Mesendoderm (in vitro differentiated cells): ENCODE data around the gene TMEM106C.

Experiments used
- DNase-seq: peaks from one replicate; pipeline ENCODE4 v3.0.0; 2013
- H2AK5ac ChIP-seq: 2 replicates; pipeline ENCODE4 v1.6.1; 2013; ENCODE audit warnings: low read length, inconsistent platforms
- H2BK120ac ChIP-seq: 2 replicates; pipeline ENCODE4 v1.6.1; 2013; ENCODE audit warnings: low read depth, mild to moderate bottlenecking, low read length, moderate library complexity, mixed read lengths
- H2BK15ac ChIP-seq: replicated peaks from 2 replicates; pipeline ENCODE4 v1.6.1; 2013; ENCODE audit warnings: low read depth, mild to moderate bottlenecking, moderate library complexity
- H2BK5ac ChIP-seq: 2 replicates; pipeline ENCODE4 v1.6.1; 2013; ENCODE audit warnings: low read length, inconsistent platforms
- H3K18ac ChIP-seq: 2 replicates; pipeline ENCODE4 v1.6.1; 2013; ENCODE audit warnings: mild to moderate bottlenecking, low read length, mixed read lengths
- H3K23ac ChIP-seq: one replicate; pipeline ENCODE4 v1.6.1; 2013; ENCODE audit warnings: low read length
- H3K27ac ChIP-seq: 2 replicates; pipeline ENCODE4 v1.5.1; 2013; ENCODE audit warnings: low read depth, mild to moderate bottlenecking, inconsistent platforms, low read length, moderate library complexity
- H3K27me3 ChIP-seq: 2 replicates; pipeline ENCODE4 v1.6.1; 2013; ENCODE audit warnings: low read length, control low read depth, mild to moderate bottlenecking, inconsistent platforms; ENCODE audit not compliant: insufficient read depth, poor library complexity
- H3K36me3 ChIP-seq: 2 replicates; pipeline ENCODE4 v1.6.1; 2013; ENCODE audit warnings: low read length, inconsistent platforms; ENCODE audit not compliant: control insufficient read depth, insufficient read depth
- H3K4ac ChIP-seq: one replicate; pipeline ENCODE4 v1.6.1; 2013; ENCODE audit warnings: low read depth, mild to moderate bottlenecking, low read length, moderate library complexity
- H3K4me1 ChIP-seq: 2 replicates; pipeline ENCODE4 v1.6.1; 2013; ENCODE audit warnings: low read depth, low read length, inconsistent platforms; ENCODE audit not compliant: control insufficient read depth
- H3K4me2 ChIP-seq: 2 replicates; pipeline ENCODE4 v1.6.1; 2013; ENCODE audit warnings: low read length
- H3K4me3 ChIP-seq: 2 replicates; pipeline ENCODE4 v1.5.1; 2013; ENCODE audit warnings: mild to moderate bottlenecking, low read length
- H3K56ac ChIP-seq: one replicate; pipeline ENCODE4 v1.6.1; 2013; ENCODE audit warnings: low read length
- H3K79me1 ChIP-seq: 2 replicates; pipeline ENCODE4 v1.6.1; 2013; ENCODE audit warnings: low read length, inconsistent platforms
- H3K79me2 ChIP-seq: 2 replicates; pipeline ENCODE4 v1.6.1; 2013; ENCODE audit warnings: mild to moderate bottlenecking, low read length; ENCODE audit not compliant: control insufficient read depth, insufficient read depth
- H3K9ac ChIP-seq: 2 replicates; pipeline ENCODE4 v1.6.1; 2013; ENCODE audit warnings: low read length, inconsistent platforms
- H4K5ac ChIP-seq: one replicate; pipeline ENCODE4 v1.6.1; 2013; ENCODE audit warnings: low read length
- H4K8ac ChIP-seq: one replicate; pipeline ENCODE4 v1.6.1; 2013; ENCODE audit warnings: low read depth, mild to moderate bottlenecking, control low read depth, low read length, moderate library complexity
- WGBS: extraction: QIAGEN DNeasy Blood & Tissue Kit; methylation state at CpG from one replicate; pipeline ENCODE4 v1.1.7; 2013; ENCODE audit warnings: low lambda C conversion rate, missing lambda C conversion rate; ENCODE audit not compliant: insufficient coverage; ENCODE audit errors: extremely low coverage; 5-methylcytosine and 5-hydroxymethylcytosine counted together

The TMEM106C gene

GRCh38 chr12:47946413-47947323 is 16.7 kb upstream of the TMEM106C start:
- Histone ChIP-seq H2AK5ac (no peak overlapping the region), H2BK5ac (no peak overlapping the region), H3K56ac (no peak overlapping the region), H3K79me1 (no peaks in the 10 kb centered on the region), H3K23ac (no peak overlapping the region), H3K36me3 (no peaks in the 10 kb centered on the region), H4K8ac (no peak overlapping the region), H3K4me2 (no peak overlapping the region), H3K9ac (no peak overlapping the region), H2BK120ac (no peak overlapping the region), H3K4me1 (no peaks in the 10 kb centered on the region), H3K18ac (no peak overlapping the region), H3K4me3 (no peak overlapping the region), H4K5ac (no peak overlapping the region), H2BK15ac (no peak overlapping the region), H3K79me2 (no peaks in the 10 kb centered on the region), H3K27me3 (no peaks in the 10 kb centered on the region), H3K27ac (no peak overlapping the region), H3K4ac (no peak overlapping the region)
- no peak for DNase-seq
- WGBS = no CpG with 5 or more reads among the region's 27 CpGs

- Histone ChIP-seq H3K9ac (no peak overlapping the region), H3K23ac (no peak overlapping the region), H3K27ac (no peak overlapping the region), H4K8ac (no peak overlapping the region), H2BK5ac (no peak overlapping the region), H4K5ac (no peak overlapping the region), H3K79me1 (no peaks in the 10 kb centered on the region), H3K4ac (no peak overlapping the region), H3K27me3 (no peaks in the 10 kb centered on the region), H2AK5ac (no peak overlapping the region), H3K36me3 (no peaks in the 10 kb centered on the region), H3K79me2 (no peaks in the 10 kb centered on the region), H3K18ac (no peak overlapping the region), H2BK120ac (no peak overlapping the region), H3K4me1 (no peaks in the 10 kb centered on the region), H3K4me2 (no peak overlapping the region), H2BK15ac (no peak overlapping the region), H3K4me3 (no peak overlapping the region), H3K56ac (no peak overlapping the region)
- no CpG with 5 or more reads among the region's 12 CpGs for WGBS
- no peak for DNase-seq
Measured at GRCh38 chr12:47947341-47947740, 16.1 kb upstream of the TMEM106C start.

GRCh38 chr12:47949441-47950341 is 13.7 kb upstream of the TMEM106C start:
- DNase-seq = peak; percentile 80
- H4K5ac ChIP-seq = no peak overlapping the region
- H3K23ac ChIP-seq = no peak overlapping the region
- no peak overlapping the region for H2BK5ac ChIP-seq
- H4K8ac ChIP-seq = no peak overlapping the region
- H3K79me1 ChIP-seq = no peaks in the 10 kb centered on the region
- H3K27me3 ChIP-seq = no peaks in the 10 kb centered on the region
- no CpG with 5 or more reads among the region's 32 CpGs for WGBS
- no peak overlapping the region for H3K4me3 ChIP-seq
- H2BK120ac ChIP-seq = no peak overlapping the region
- no peak overlapping the region for H2AK5ac ChIP-seq
- no peak overlapping the region for H3K4ac ChIP-seq
- H3K79me2 ChIP-seq = no peaks in the 10 kb centered on the region
- H3K36me3 ChIP-seq = no peaks in the 10 kb centered on the region
- H3K18ac ChIP-seq = no peak overlapping the region
- H2BK15ac ChIP-seq = no peak overlapping the region
- no peak overlapping the region for H3K4me2 ChIP-seq
- H3K4me1 ChIP-seq = peaks cover 3% of the 10 kb centered on the region
- no peak overlapping the region for H3K56ac ChIP-seq
- no peak overlapping the region for H3K9ac ChIP-seq
- H3K27ac ChIP-seq = no peak overlapping the region

GRCh38 chr12:47950856-47951468 is 12.4 kb upstream of the TMEM106C start:
- Histone ChIP-seq H2BK5ac (no peak overlapping the region), H3K79me2 (no peaks in the 10 kb centered on the region), H4K8ac (no peak overlapping the region), H3K4me3 (no peak overlapping the region), H4K5ac (no peak overlapping the region), H3K36me3 (no peaks in the 10 kb centered on the region), H3K79me1 (no peaks in the 10 kb centered on the region), H2BK15ac (no peak overlapping the region), H3K27me3 (no peaks in the 10 kb centered on the region), H3K4me2 (no peak overlapping the region), H2AK5ac (no peak overlapping the region), H3K56ac (no peak overlapping the region), H2BK120ac (no peak overlapping the region), H3K9ac (no peak overlapping the region), H3K23ac (no peak overlapping the region), H3K4ac (no peak overlapping the region), H3K18ac (no peak overlapping the region), H3K27ac (no peak overlapping the region), H3K4me1 (peaks cover 3% of the 10 kb centered on the region)
- WGBS = no CpG with 5 or more reads among the region's 8 CpGs
- DNase-seq = no peak

GRCh38 chr12:47954058-47954457 is 9.3 kb upstream of the TMEM106C start:
- Histone ChIP-seq H2AK5ac (no peak overlapping the region), H3K36me3 (no peaks in the 10 kb centered on the region), H4K8ac (no peak overlapping the region), H3K18ac (no peak overlapping the region), H3K4me2 (no peak overlapping the region), H2BK15ac (no peak overlapping the region), H3K4me3 (no peak overlapping the region), H3K79me1 (no peaks in the 10 kb centered on the region), H2BK120ac (no peak overlapping the region), H3K27ac (no peak overlapping the region), H3K56ac (no peak overlapping the region), H3K79me2 (no peaks in the 10 kb centered on the region), H3K4me1 (peaks cover 3% of the 10 kb centered on the region), H3K27me3 (no peaks in the 10 kb centered on the region), H3K9ac (no peak overlapping the region), H3K4ac (no peak overlapping the region), H2BK5ac (no peak overlapping the region), H4K5ac (no peak overlapping the region), H3K23ac (no peak overlapping the region)
- WGBS = no CpG with 5 or more reads among the region's 8 CpGs
- DNase-seq = peak; percentile 84
